ENCODE results near the gene TCF3.

Gene TCF3

DNA sequence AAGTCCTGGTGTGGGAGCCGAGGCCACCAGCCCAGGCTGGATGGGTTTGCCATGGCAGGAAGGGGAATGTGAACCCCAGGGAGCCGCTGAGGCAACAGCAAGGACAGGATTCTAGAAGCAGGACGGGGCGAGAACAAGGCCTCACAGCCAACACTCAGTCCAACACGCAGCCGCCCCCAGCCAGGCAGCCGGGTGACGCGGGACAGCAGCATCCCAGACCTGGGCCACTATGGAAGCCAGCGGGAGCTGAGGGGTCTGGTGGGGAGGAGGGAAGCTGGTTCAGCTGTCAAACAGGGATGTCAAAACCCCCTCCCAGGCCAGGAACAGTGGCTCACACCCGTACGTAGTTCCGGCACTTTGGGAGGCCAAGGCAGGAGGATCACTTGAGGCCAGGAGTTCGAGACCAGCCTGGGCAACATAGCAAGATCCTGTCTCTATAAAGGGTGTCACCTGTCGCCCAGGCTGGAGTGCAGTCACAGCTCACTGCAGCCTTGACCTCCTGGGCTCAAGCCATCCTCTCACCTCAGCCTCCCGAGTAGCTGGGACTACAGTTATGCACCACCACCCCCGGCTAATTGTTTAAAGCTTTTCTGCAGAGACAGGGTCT is 91.1 kb downstream of the TCF3 start:
- H3K9me3 Mint-ChIP-seq = no peaks in the 10 kb centered on the region
- TF ChIP-seq, protein P1, sequence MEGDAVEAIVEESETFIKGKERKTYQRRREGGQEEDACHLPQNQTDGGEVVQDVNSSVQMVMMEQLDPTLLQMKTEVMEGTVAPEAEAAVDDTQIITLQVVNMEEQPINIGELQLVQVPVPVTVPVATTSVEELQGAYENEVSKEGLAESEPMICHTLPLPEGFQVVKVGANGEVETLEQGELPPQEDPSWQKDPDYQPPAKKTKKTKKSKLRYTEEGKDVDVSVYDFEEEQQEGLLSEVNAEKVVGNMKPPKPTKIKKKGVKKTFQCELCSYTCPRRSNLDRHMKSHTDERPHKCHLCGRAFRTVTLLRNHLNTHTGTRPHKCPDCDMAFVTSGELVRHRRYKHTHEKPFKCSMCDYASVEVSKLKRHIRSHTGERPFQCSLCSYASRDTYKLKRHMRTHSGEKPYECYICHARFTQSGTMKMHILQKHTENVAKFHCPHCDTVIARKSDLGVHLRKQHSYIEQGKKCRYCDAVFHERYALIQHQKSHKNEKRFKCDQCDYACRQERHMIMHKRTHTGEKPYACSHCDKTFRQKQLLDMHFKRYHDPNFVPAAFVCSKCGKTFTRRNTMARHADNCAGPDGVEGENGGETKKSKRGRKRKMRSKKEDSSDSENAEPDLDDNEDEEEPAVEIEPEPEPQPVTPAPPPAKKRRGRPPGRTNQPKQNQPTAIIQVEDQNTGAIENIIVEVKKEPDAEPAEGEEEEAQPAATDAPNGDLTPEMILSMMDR (IDR thresholded peaks at IDR 0.05; ENCODE audit: unreplicated experiment in 3 of 3) = no peak
- H3K36me3 Mint-ChIP-seq (ENCODE audit: low read depth) = peaks cover 45% of the 10 kb centered on the region
- H3K4me1 Mint-ChIP-seq = peaks cover 5% of the 10 kb centered on the region
- no peak overlapping the region for H3K27ac Mint-ChIP-seq
- H3K4me3 Mint-ChIP-seq = no peak overlapping the region
- H3K27me3 Mint-ChIP-seq (ENCODE audit: low read depth) = no peaks in the 10 kb centered on the region

DNA sequence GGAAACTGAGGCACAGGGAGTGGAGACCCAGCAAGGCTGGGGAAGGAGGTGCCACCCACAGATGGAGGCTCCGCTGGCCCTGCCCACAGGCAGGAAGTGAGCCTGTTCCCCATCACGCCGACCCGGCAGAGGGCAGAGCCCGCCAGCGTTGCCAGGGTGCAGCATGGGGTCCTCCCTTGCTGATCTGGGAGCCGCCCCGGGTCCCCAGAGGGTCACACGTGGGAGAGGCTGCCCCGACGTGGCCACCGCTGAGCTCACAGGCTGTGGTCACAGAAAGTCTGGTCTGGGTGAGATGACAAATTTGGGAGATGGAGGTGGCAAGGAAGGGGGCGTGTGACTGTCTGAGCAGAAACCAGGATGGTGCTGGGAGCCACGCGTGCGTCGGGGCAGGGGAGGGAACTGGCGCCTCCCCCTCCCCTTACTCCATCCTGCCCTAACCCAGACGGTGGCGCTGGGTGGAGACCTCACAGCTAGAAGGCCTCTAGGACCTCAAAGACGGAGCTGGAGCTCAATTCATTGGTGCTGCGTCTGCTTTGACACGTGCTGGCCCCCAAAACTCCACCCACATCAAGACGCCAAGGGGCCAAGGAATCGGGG is 92.0 kb downstream of the TCF3 start:
- H3K27me3 Mint-ChIP-seq (ENCODE audit: low read depth) = no peaks in the 10 kb centered on the region
- peaks cover 43% of the 10 kb centered on the region for H3K36me3 Mint-ChIP-seq (ENCODE audit: low read depth)
- TF ChIP-seq, protein P1 (IDR thresholded peaks at IDR 0.05; ENCODE audit: unreplicated experiment in 3 of 3) = no peak
- H3K4me1 Mint-ChIP-seq = peaks cover 5% of the 10 kb centered on the region
- H3K27ac Mint-ChIP-seq = peak overlapping the region in 1 of 3 experiments; percentile 54
- H3K4me3 Mint-ChIP-seq = no peak overlapping the region
- no peaks in the 10 kb centered on the region for H3K9me3 Mint-ChIP-seq

All from nephron (organoid).